ENCODE measurements around the gene ARVCF. TPM values are rescaled to one million over a fixed set of nuclear protein-coding genes. Genes with fewer than 3 reads are reported as not detected.

ARVCF gene
- total RNA-seq, 3 donors from 2014 or later = 11.2 to 15.3 (median 15.1) TPM

DNA sequence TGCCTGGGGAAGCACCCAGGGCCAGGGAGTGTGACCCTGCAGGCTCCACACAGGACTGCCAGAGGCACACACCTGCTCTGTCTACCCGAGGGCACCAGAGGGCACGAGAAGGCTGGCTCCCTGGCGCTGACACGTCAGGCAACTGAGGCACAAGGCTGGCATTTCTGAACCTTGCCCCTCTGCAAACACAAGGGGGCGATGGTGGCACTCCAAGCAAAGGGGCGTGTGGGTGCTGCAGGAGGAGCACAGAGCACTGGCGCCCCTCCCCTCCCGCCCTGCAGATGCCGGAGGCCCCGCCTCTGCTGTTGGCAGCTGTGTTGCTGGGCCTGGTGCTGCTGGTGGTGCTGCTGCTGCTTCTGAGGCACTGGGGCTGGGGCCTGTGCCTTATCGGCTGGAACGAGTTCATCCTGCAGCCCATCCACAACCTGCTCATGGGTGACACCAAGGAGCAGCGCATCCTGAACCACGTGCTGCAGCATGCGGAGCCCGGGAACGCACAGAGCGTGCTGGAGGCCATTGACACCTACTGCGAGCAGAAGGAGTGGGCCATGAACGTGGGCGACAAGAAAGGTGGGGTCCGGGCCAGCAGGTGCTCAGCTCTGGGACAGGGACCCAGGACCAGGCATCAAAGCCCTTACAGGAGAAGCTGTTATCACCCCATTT is 54.2 kb downstream of the ARVCF start:
- DNase-seq (peak; percentile 91), ATAC-seq (peak; percentile 84)
- Histone ChIP-seq H3K36me3 (ENCODE audit: low read depth) (peaks cover 3% of the 10 kb centered on the region), H3K4me3 (no peak overlapping the region), H3K4me1 (ENCODE audit: low read depth) (peaks cover 28% of the 10 kb centered on the region), H3K9me3 (no peaks in the 10 kb centered on the region)
- TF ChIP-seq CTCF (IDR thresholded peaks at IDR 0.05) = peak; percentile 69
- intact Hi-C loops (cut with DNase I, micrococcal nuclease) = no loop called here

DNA sequence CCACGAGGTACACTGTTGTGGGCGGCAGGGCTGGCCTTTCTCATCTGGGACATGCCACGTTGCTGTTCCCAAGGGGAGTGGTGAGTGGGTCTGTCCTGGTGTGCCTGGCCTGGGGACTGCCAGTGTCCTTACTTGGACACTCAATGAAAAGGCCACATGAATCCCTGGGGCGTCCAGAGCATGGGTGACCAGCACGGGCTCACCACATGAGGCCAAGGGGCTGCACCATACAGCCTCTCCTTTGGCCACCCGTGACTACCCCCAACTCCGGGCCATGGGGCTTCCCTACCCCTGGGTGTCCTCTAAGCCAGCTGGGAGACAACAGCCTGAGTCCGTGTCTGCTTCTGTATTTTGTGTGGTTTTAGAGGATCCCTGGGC is 54.8 kb downstream of the ARVCF start:
- Histone ChIP-seq H3K4me1 (ENCODE audit: low read depth) (peaks cover 28% of the 10 kb centered on the region), H3K4me3 (no peak overlapping the region), H3K9me3 (no peaks in the 10 kb centered on the region), H3K36me3 (ENCODE audit: low read depth) (peaks cover 3% of the 10 kb centered on the region)
- DNase-seq = no peak
- ATAC-seq = no peak
- no peak for TF ChIP-seq CTCF (IDR thresholded peaks at IDR 0.05)
- intact Hi-C loops (cut with DNase I, micrococcal nuclease) = no loop called here

DNA sequence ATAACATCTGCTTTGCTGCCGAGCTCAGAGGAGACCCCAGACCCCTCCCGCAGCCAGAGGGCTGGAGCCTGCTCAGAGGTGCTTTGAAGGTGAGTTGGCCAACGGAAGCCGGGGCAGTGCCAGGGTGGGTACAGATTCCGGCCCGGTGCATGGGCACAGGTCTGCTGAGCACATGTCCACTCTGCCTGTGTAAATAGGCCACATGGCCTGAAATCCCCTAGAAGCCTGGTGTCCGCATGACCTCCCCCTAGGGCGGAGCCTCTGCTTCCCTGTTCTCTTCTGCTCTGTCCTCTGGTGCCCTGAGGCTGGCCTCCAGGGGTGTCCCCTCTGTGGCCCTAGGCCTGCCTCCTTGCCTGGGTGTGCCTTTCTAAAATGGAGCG is 55.4 kb downstream of the ARVCF start:
- intact Hi-C loops (cut with DNase I, micrococcal nuclease) = no loop called here
- TF ChIP-seq CTCF (IDR thresholded peaks at IDR 0.05) = no peak
- Histone ChIP-seq H3K4me1 (ENCODE audit: low read depth) (peaks cover 28% of the 10 kb centered on the region), H3K36me3 (ENCODE audit: low read depth) (peaks cover 3% of the 10 kb centered on the region), H3K9me3 (no peaks in the 10 kb centered on the region), H3K4me3 (no peak overlapping the region)
- ATAC-seq (no peak), DNase-seq (peak in 2 of 3 donors; percentile 35 to 44)

DNA sequence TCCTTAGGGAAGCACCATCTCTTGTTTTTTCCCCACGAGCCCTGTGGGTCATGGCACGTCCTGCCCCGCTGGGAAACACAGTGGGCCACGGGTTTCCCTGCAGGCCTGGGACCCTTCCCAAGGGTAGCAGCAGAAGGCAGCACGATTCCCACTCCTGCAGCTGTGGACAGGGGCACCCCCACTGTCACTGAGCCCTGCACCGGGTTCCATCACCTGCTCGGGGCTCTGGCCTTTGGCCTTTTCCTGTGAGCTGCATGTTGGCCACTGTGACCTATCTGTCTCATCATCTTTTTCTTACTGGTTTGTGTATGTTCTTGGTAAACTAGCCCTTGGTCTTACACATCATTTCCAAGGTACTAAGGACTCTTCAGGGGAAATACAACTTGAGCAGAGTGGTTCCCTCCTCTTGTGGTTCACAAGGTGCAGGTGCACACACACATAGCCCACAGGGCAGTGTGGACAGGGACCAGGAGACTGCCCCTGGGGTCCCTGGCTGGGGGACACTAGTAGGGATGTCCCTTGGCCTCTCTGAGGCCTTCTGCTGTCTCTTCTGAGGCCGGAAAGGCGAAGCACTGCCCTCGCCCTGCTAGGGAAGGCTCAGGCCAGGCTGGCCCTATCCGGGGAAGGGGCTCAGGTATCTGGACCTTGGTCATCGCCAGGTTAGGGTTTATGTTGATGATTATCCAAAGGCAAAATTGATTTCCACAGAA is 56.0 kb downstream of the ARVCF start:
- TF ChIP-seq CTCF (IDR thresholded peaks at IDR 0.05) = no peak
- no peak for ATAC-seq
- no peaks in the 10 kb centered on the region for H3K9me3 ChIP-seq
- H3K36me3 ChIP-seq (ENCODE audit: low read depth) = peaks cover 3% of the 10 kb centered on the region
- peaks cover 28% of the 10 kb centered on the region for H3K4me1 ChIP-seq (ENCODE audit: low read depth)
- intact Hi-C loops (cut with DNase I, micrococcal nuclease) = no loop called here
- DNase-seq = peak in 2 of 3 donors; percentile 33 to 36
- no peak overlapping the region for H3K4me3 ChIP-seq

DNA sequence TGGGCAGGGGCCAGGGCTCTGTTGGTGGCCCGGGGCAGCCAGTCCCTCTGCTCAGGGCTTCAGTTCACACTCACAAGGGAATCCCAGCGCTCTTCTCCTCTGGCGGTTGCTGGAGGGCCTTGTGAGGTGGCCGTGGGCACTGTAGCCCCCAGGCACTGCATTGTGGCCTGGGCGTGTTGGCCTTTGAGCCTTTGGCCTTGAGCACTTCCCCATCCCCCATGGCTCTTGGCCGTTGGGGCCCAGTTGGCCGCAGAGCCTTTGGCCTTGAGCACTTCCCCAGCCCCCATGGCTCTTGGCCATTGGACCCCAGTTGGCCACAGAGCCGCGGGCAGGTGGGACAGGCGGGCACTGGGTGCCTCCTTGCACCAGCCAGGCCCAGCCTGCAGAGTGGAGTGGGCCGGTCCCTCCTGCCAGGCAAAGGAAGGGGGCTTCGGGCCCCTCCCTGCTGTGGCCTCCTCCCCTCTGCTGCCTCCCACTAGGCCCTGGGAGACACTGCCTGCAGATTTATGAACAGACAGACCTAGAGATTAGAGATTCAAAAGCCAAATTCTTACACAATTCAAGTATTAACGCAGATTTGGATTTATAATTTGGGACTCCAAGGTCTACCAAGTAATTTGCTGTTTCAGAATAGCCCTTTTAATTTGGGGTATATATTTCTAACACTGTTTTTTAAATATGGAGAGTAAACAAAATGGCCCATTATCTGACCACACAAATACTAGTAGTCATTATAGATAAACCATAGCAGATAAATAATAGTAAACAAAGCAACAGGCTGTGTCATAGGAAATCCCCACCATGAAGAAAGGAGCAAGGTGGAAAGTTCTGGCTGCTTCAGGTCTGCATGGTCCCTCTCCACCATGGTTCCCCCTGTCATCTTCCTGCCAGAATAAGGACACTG is 56.8 kb downstream of the ARVCF start:
- ATAC-seq (no peak), DNase-seq (peak in 2 of 3 donors; percentile 41 to 44)
- H3K36me3 ChIP-seq (ENCODE audit: low read depth) = peaks cover 3% of the 10 kb centered on the region
- intact Hi-C loops (cut with DNase I, micrococcal nuclease) = no loop called here
- peaks cover 28% of the 10 kb centered on the region for H3K4me1 ChIP-seq (ENCODE audit: low read depth)
- H3K9me3 ChIP-seq = no peaks in the 10 kb centered on the region
- no peak for TF ChIP-seq CTCF (IDR thresholded peaks at IDR 0.05)
- no peak overlapping the region for H3K4me3 ChIP-seq
